Common myeloid progenitor, CD34-positive (primary cell): ENCODE measurements around the gene PRSS33.

ENCODE experiments used
- CTCF ChIA-PET: fragments of 350-600 bp; sonication (Branson Sonifier 250); formaldehyde crosslinking; loops from one replicate; lab custom pipeline; 2021; ENCODE audit warnings: antibody characterized with exemption; lab: Charles Lee
- POLR2A ChIA-PET: fragments of 350-600 bp; sonication (Branson Sonifier 250); formaldehyde crosslinking; loops from one replicate; lab custom pipeline; 2021; ENCODE audit warnings: antibody characterized with exemption; lab: Charles Lee
- DNase-seq, 3 donors: peaks; one replicate each; pipeline versions ENCODE4 v3.0.0 to v3.0.0-alpha.2; 2013
- H3K27ac ChIP-seq, 2 experiments: 1 replicate in 1 of 2; 2 replicates in 1 of 2; pipeline ENCODE4 v1.7.0; 2013; ENCODE audit warnings: inconsistent platforms in 2 of 2, low read length in 2 of 2, mild to moderate bottlenecking in 2 of 2, low read depth in 1 of 2, moderate library complexity in 1 of 2; ENCODE audit not compliant: severe bottlenecking in 2 of 2, insufficient read depth in 1 of 2, poor library complexity in 1 of 2
- H3K27me3 ChIP-seq, 5 experiments: replicated peaks in 2 of 5; 1 replicate in 3 of 5; 2 replicates in 2 of 5; pipeline versions ENCODE4 v1.6.1 to v1.7.0; 2013; ENCODE audit warnings: low read length in 4 of 5, mild to moderate bottlenecking in 2 of 5, moderate library complexity in 2 of 5, inconsistent platforms in 1 of 5; ENCODE audit not compliant: insufficient read depth in 5 of 5, control insufficient read depth in 4 of 5
- H3K36me3 ChIP-seq, 4 experiments: 1 replicate in 2 of 4; 2 replicates in 2 of 4; pipeline versions ENCODE4 v1.6.1 to v1.7.0; 2013; ENCODE audit warnings: low read length in 3 of 4, control low read depth in 1 of 4, mild to moderate bottlenecking in 1 of 4; ENCODE audit not compliant: control insufficient read depth in 4 of 4, insufficient read depth in 4 of 4
- H3K4me1 ChIP-seq, 4 experiments: 1 replicate in 3 of 4; 2 replicates in 1 of 4; pipeline versions ENCODE4 v1.6.1 to v1.7.1; 2013; ENCODE audit warnings: low read length in 3 of 4, mild to moderate bottlenecking in 3 of 4, control low read depth in 1 of 4, inconsistent platforms in 1 of 4, moderate library complexity in 1 of 4; ENCODE audit not compliant: control insufficient read depth in 4 of 4, insufficient read depth in 4 of 4; ENCODE audit errors: control extremely low read depth in 1 of 4
- H3K4me3 ChIP-seq, 7 experiments: 1 replicate in 4 of 7; 2 replicates in 3 of 7; pipeline versions ENCODE4 v1.5.1 to v1.7.0; 2013; ENCODE audit warnings: mild to moderate bottlenecking in 7 of 7, low read length in 6 of 7, moderate library complexity in 6 of 7, inconsistent platforms in 2 of 7, low read depth in 2 of 7, control low read depth in 1 of 7; ENCODE audit not compliant: insufficient read depth in 4 of 7, control insufficient read depth in 1 of 7; ENCODE audit errors: extremely low read depth in 1 of 7
- H3K9me3 ChIP-seq, 5 experiments: 1 replicate in 4 of 5; 2 replicates in 1 of 5; pipeline versions ENCODE4 v1.6.1 to v1.7.1; 2013; ENCODE audit warnings: low read length in 4 of 5, mild to moderate bottlenecking in 2 of 5, inconsistent platforms in 1 of 5, low read depth in 1 of 5, moderate library complexity in 1 of 5; ENCODE audit not compliant: control insufficient read depth in 4 of 5, insufficient read depth in 2 of 5; ENCODE audit errors: control extremely low read depth in 1 of 5
- WGBS: methylation state at CpG from one replicate; pipeline ENCODE4 v1.1.5; 2013; ENCODE audit not compliant: insufficient coverage; 5-methylcytosine and 5-hydroxymethylcytosine counted together

PRSS33 gene

GRCh38 chr16:2799205-2799858, 12.0 kb upstream of the PRSS33 start:
- Histone ChIP-seq H3K36me3 (no peaks in the 10 kb centered on the region), H3K4me3 (no peak overlapping the region), H3K27me3 (peaks cover 0 to 2% (median 0%) of the 10 kb centered on the region in 5 experiments), H3K4me1 (peaks cover 0 to 5% (median 0%) of the 10 kb centered on the region in 4 experiments), H3K9me3 (peaks cover 0 to 11% (median 6%) of the 10 kb centered on the region in 5 experiments), H3K27ac (no peak overlapping the region)
- DNase-seq: no peak
- ChIA-PET CTCF (interaction anchor here (1.6 kb wide), 1 partner anchor 39 kb away, joined by 4 read pairs; no protein-coding TSS in a partner anchor), POLR2A (no interaction called here)
- 97% methylated on average over 13 of the region's 21 CpGs for WGBS

DNA sequence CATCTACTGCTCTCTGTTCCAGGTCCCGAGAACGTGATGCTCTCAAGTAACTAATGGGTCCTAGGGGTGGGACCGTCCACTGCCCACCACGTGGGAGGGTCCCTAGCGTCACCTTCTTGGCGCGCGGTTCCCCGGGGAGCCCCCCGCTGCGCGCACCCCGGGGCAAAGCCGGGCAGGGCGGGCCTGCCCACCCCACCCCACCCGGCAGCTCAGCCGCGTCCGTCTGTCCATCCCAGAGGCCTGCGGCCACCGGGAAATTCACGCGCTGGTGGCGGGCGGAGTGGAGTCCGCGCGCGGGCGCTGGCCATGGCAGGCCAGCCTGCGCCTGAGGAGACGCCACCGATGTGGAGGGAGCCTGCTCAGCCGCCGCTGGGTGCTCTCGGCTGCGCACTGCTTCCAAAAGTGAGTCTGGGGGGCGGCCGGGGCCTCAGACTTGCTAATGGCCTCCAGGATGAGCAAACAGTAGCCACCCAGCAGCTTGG, 11.4 kb upstream of the PRSS33 start:
- CTCF ChIA-PET: interaction anchor here (1.3 kb wide), 1 partner anchor 72 kb away, joined by 5 read pairs; no protein-coding TSS in a partner anchor

GRCh38 chr16:2795395-2796143, 8.2 kb upstream of the PRSS33 start:
- Histone ChIP-seq H3K36me3 (no peaks in the 10 kb centered on the region), H3K9me3 (no peaks in the 10 kb centered on the region), H3K27ac (no peak overlapping the region), H3K4me3 (no peak overlapping the region), H3K27me3 (peaks cover 0 to 10% (median 2%) of the 10 kb centered on the region in 5 experiments), H3K4me1 (peaks cover 0 to 8% (median 0%) of the 10 kb centered on the region in 4 experiments)
- ChIA-PET POLR2A (no interaction called here), CTCF (interaction anchor here (1.3 to 1.4 kb wide), 2 partner anchors 43 to 73 kb away, joined by 3 to 4 read pairs; no protein-coding TSS in a partner anchor)
- 100% methylated on average over 3 of the region's 7 CpGs for WGBS
- DNase-seq: no peak

More for the DNA sequence above, 11.4 kb upstream of the PRSS33 start:
- no peak for DNase-seq
- 93% methylated on average over 32 of the region's 39 CpGs for WGBS
- Histone ChIP-seq H3K27ac (no peak overlapping the region), H3K4me1 (peaks cover 0 to 8% (median 0%) of the 10 kb centered on the region in 4 experiments), H3K36me3 (no peaks in the 10 kb centered on the region), H3K27me3 (peaks cover 0 to 2% (median 0%) of the 10 kb centered on the region in 5 experiments), H3K9me3 (peaks cover 0 to 6% (median under 1%) of the 10 kb centered on the region in 5 experiments), H3K4me3 (no peak overlapping the region)
- POLR2A ChIA-PET: no interaction called here

GRCh38 chr16:2792940-2793339, 5.6 kb upstream of the PRSS33 start:
- no peak for DNase-seq
- WGBS: 100% methylated on average over 2 of the region's 10 CpGs
- CTCF ChIA-PET: interaction anchor here (1.3 to 1.5 kb wide), 2 partner anchors 9 to 75 kb away, joined by 4 read pairs; no protein-coding TSS in a partner anchor

GRCh38 chr16:2791174-2791573, 3.8 kb upstream of the PRSS33 start:
- CTCF ChIA-PET: interaction anchor here (0.6 to 1.3 kb wide), 3 partner anchors 9 to 63 kb away, joined by 3 to 4 read pairs (median 3); no protein-coding TSS in a partner anchor
- WGBS: 90% methylated on average over 7 of the region's 8 CpGs
- no peaks in the 10 kb centered on the region for H3K9me3 ChIP-seq
- no peak overlapping the region for H3K4me3 ChIP-seq
- peaks cover 0 to 8% (median 0%) of the 10 kb centered on the region in 4 experiments for H3K4me1 ChIP-seq
- POLR2A ChIA-PET: no interaction called here
- H3K27me3 ChIP-seq: peaks cover 0 to 45% (median 13%) of the 10 kb centered on the region in 5 experiments
- no peaks in the 10 kb centered on the region for H3K36me3 ChIP-seq
- DNase-seq: no peak
- no peak overlapping the region for H3K27ac ChIP-seq

More at GRCh38 chr16:2792940-2793339, 5.6 kb upstream of the PRSS33 start:
- Histone ChIP-seq H3K4me1 (peaks cover 0 to 8% (median 0%) of the 10 kb centered on the region in 4 experiments), H3K4me3 (no peak overlapping the region), H3K36me3 (no peaks in the 10 kb centered on the region), H3K9me3 (no peaks in the 10 kb centered on the region), H3K27ac (no peak overlapping the region), H3K27me3 (peaks cover 0 to 29% (median 8%) of the 10 kb centered on the region in 5 experiments)
- POLR2A ChIA-PET: no interaction called here

DNA sequence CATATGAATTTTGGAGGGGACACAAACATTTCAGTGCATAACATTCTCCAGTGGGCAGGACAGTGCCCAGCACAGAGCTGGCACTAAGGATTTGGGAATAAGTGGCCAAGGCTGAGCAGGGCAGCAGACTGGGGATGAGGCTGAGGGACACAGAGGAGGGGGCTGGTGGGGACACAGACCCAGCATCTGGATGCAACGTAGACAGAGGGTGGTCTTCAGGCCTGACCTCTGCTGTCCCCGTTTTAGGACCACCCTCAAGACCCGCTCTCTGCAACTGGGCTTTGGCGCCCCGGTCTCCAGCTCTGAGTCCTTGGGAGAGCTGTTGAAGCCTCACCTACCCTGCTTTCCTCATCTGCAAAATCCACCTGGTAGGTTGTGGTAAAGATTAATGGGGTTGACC, 3.3 kb upstream of the PRSS33 start:
- 95% methylated on average over 3 of the region's 5 CpGs for WGBS
- CTCF ChIA-PET: interaction anchor here (1.0 to 1.3 kb wide), 2 partner anchors 10 to 62 kb away, joined by 3 to 4 read pairs; no protein-coding TSS in a partner anchor

More for the DNA sequence above, 3.3 kb upstream of the PRSS33 start:
- DNase-seq: no peak
- no peak overlapping the region for H3K4me3 ChIP-seq
- H3K27ac ChIP-seq: no peak overlapping the region
- H3K9me3 ChIP-seq: no peaks in the 10 kb centered on the region
- H3K36me3 ChIP-seq: no peaks in the 10 kb centered on the region
- peaks cover 0 to 50% (median 18%) of the 10 kb centered on the region in 5 experiments for H3K27me3 ChIP-seq
- peaks cover 0 to 9% (median 4%) of the 10 kb centered on the region in 4 experiments for H3K4me1 ChIP-seq
- POLR2A ChIA-PET: interaction anchor here (0.6 kb wide), 1 partner anchor 213 kb away, joined by 3 read pairs; no protein-coding TSS in a partner anchor
